ENCODE measurements around the gene PLPPR1.

Gene PLPPR1

GRCh38 chr9:101130054-101130453, 101.5 kb downstream of the PLPPR1 start:
- DNase-seq (ENCODE audit: low read depth): no peak
- TF ChIP-seq CTCF (IDR thresholded peaks at IDR 0.05; ENCODE audit: insufficient read depth, low read depth, low read length, missing control alignments): no peak
- H3K4me3 ChIP-seq (ENCODE audit: low read length): no peak overlapping the region

- no peak for DNase-seq (ENCODE audit: low read depth)
- no peak for TF ChIP-seq CTCF (IDR thresholded peaks at IDR 0.05; ENCODE audit: insufficient read depth, low read depth, low read length, missing control alignments)
- no peak overlapping the region for H3K4me3 ChIP-seq (ENCODE audit: low read length)
These were observed 102.8 kb downstream of the PLPPR1 start for GRCh38 chr9:101131326-101131725.

GRCh38 chr9:101132801-101133200, 104.3 kb downstream of the PLPPR1 start:
- TF ChIP-seq CTCF (IDR thresholded peaks at IDR 0.05; ENCODE audit: insufficient read depth, low read depth, low read length, missing control alignments): no peak
- no peak for DNase-seq (ENCODE audit: low read depth)
- H3K4me3 ChIP-seq (ENCODE audit: low read length): no peak overlapping the region

GRCh38 chr9:101138509-101138908, 110.0 kb downstream of the PLPPR1 start:
- DNase-seq (ENCODE audit: low read depth): no peak
- H3K4me3 ChIP-seq (ENCODE audit: low read length): no peak overlapping the region
- no peak for TF ChIP-seq CTCF (IDR thresholded peaks at IDR 0.05; ENCODE audit: insufficient read depth, low read depth, low read length, missing control alignments)

DNA sequence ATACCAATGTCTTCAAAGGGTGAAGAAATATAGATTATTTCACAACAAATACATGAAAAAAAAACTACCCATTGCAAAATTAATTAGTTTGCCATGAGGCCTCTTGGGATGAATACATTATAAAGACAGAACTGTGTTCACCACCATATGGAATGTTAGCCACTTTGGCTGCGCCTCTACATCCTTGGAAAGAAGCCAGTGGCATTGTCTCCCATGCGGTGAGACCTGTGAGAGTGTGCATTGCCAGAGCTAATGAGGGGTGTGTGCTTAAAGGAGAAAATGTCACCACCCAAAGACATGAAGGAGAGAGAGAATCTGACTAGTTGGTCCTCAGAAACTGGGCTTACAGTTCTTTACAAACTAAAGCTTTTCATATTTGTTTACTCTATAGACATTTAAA, 110.6 kb downstream of the PLPPR1 start:
- no peak for DNase-seq (ENCODE audit: low read depth)
- no peak overlapping the region for H3K4me3 ChIP-seq (ENCODE audit: low read length)
- no peak for TF ChIP-seq CTCF (IDR thresholded peaks at IDR 0.05; ENCODE audit: insufficient read depth, low read depth, low read length, missing control alignments)

DNA sequence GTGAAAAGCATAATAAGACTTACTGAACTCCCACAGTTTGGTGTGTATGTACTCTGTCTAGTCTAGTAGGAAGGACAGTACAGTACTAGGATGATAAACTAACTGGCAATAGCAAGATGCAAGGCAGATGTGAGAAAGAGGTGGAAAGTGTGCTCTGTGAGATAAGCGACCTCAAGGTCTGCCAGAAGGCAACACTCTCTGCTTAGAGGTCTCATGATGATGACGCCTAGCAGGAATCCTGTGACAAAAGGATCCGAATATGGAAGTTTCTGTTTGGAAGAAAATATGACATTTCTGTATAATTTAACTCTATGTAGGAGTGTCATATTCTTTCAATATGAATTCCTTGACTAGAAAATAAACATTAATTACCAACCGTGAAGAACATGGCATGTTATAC, 112.2 kb downstream of the PLPPR1 start:
- H3K4me3 ChIP-seq (ENCODE audit: low read length): no peak overlapping the region
- no peak for DNase-seq (ENCODE audit: low read depth)
- no peak for TF ChIP-seq CTCF (IDR thresholded peaks at IDR 0.05; ENCODE audit: insufficient read depth, low read depth, low read length, missing control alignments)

- no peak for TF ChIP-seq CTCF (IDR thresholded peaks at IDR 0.05; ENCODE audit: insufficient read depth, low read depth, low read length, missing control alignments)
- H3K4me3 ChIP-seq (ENCODE audit: low read length): no peak overlapping the region
- DNase-seq (ENCODE audit: low read depth): no peak
These were observed 118.0 kb downstream of the PLPPR1 start for GRCh38 chr9:101146508-101146907.

All from epithelial cell of esophagus (primary cell).